ENCODE measurements around the gene INAFM2.

GRCh38 chr15:40303576-40303975 lies 19.9 kb upstream of the INAFM2 start:
- TF ChIP-seq, protein P1, sequence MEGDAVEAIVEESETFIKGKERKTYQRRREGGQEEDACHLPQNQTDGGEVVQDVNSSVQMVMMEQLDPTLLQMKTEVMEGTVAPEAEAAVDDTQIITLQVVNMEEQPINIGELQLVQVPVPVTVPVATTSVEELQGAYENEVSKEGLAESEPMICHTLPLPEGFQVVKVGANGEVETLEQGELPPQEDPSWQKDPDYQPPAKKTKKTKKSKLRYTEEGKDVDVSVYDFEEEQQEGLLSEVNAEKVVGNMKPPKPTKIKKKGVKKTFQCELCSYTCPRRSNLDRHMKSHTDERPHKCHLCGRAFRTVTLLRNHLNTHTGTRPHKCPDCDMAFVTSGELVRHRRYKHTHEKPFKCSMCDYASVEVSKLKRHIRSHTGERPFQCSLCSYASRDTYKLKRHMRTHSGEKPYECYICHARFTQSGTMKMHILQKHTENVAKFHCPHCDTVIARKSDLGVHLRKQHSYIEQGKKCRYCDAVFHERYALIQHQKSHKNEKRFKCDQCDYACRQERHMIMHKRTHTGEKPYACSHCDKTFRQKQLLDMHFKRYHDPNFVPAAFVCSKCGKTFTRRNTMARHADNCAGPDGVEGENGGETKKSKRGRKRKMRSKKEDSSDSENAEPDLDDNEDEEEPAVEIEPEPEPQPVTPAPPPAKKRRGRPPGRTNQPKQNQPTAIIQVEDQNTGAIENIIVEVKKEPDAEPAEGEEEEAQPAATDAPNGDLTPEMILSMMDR (IDR thresholded peaks at IDR 0.05): no peak
- no peak for TF ChIP-seq POLR2AphosphoS5 (IDR thresholded peaks at IDR 0.05)
